ENCODE data around the gene PHF21B.

Gene PHF21B

GRCh38 chr22:44955102-44955501 lies 54.7 kb downstream of the PHF21B start:
- no peak for FAIRE-seq

GRCh38 chr22:44954149-44954548 lies 55.7 kb downstream of the PHF21B start:
- FAIRE-seq: no peak

GRCh38 chr22:44952863-44953746 lies 56.7 kb downstream of the PHF21B start:
- FAIRE-seq: no peak

DNA sequence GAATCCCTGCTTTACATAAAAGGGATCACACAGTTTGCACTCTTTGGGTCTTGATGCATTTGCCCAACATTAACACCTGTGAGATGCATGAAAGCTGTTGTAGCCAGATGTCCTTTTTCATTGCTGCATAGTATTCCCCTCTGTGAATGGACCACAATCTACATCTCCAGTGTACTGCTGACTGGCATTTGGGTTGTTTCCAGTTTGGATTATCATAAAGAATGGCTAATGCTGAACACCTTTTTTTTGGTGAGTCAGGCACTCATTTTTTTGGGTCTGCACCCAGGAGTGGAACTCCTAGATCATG lies 58.3 kb downstream of the PHF21B start:
- no peak for FAIRE-seq

GRCh38 chr22:44950806-44951509 lies 58.8 kb downstream of the PHF21B start:
- no peak for FAIRE-seq

- no peak for FAIRE-seq
These were observed 62.0 kb downstream of the PHF21B start for GRCh38 chr22:44947846-44948245.

DNA sequence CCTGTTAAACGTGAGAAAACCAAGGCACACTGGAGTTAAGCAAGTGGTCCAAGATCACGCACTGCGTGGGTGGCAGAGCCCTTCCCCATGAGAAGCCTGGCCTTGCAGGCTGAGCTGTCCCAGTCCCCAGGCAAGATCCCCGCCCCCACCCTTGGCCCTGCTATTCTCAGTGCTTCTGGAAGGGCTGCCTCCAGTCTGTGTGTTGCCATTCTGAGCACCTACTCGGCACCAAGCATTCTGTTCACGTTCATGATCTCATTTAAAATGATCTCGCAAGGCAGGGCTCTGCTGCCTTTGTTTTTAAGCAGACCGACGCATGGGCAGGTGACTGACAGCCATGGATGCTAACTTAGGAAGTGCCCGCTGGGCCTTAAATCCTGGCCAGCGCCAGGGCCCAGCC lies 62.8 kb downstream of the PHF21B start:
- no peak for FAIRE-seq

- FAIRE-seq: no peak
These were observed 64.8 kb downstream of the PHF21B start for GRCh38 chr22:44944883-44945601.

DNA sequence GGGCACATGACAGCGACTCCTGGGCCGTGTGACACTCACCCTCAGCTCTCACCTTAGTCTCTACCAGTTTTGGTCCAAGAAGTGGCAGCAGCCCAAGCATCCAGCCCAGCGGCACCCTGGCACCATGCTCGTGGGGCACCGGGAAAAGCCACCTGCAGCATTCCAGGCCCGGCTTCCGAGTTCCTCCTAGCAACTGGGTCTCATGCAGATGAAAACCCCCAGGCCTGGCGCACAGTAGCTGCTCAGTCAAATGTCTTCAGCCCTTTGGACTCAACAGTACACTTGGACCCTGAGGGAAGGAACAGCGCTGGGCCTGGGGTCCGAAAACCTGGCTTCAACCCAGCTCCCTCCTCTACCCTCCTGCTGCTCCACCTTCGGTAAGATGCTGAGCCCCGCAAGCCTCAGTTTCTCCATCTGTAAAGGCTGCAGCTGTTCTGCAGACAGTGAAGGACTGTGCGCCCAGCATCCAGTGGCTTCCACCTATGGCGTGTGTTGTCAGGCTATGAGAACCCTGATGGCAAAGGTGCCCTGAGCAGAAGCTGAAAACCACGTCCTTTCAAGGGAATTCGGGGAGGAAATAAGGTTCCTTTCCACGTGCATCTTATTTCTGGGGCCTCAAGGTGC lies 66.0 kb downstream of the PHF21B start:
- no peak for FAIRE-seq

GRCh38 chr22:44942979-44943700 lies 66.7 kb downstream of the PHF21B start:
- FAIRE-seq: no peak

- FAIRE-seq: no peak
These were observed 67.7 kb downstream of the PHF21B start for GRCh38 chr22:44942056-44942455.

GRCh38 chr22:44941207-44941606 lies 68.6 kb downstream of the PHF21B start:
- no peak for FAIRE-seq

DNA sequence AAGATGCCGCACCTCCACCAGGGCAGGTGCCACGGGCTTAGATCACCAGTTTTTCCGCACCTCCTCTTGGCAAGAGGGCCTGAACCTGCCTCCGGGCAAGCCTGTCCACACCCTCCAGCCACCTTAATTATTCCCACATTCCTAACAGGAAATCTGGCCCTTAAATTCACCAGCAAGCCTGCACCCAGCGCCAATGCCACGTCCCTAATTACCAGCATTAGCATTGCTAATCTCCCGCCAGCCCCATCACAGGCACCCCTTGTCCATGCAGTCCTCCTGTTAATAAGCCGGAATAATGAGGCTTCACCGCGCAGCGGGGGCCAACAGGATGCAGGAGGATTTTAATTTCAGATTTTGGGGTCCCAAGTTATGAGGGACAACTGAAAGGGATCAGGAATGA lies 69.7 kb downstream of the PHF21B start:
- no peak for FAIRE-seq

GRCh38 chr22:44939451-44939850 lies 70.4 kb downstream of the PHF21B start:
- FAIRE-seq: no peak

GRCh38 chr22:44938886-44939285 lies 70.9 kb downstream of the PHF21B start:
- no peak for FAIRE-seq

DNA sequence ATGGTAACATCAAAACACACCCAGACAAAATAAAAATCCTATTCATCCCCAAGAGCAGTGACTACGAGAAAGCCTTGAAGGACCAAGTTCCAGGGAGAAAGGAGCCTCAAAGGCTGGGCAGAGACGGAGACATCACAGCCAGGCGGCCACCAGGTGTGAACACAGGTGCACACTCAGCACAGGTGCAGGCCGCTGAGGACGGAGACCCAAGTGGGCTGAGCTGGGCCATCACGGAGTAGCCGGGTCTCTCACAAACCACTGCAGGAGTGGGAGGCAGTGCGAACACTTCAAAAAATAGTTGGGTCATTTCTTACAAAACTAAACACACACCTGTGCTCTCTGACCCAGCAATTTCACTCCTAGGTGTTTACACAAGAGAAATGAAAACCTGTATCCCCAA lies 72.6 kb downstream of the PHF21B start:
- FAIRE-seq: no peak

GRCh38 chr22:44936201-44936600 lies 73.6 kb downstream of the PHF21B start:
- FAIRE-seq: no peak

GRCh38 chr22:44935724-44936123 lies 74.1 kb downstream of the PHF21B start:
- FAIRE-seq: no peak

- FAIRE-seq: no peak
These were observed 75.4 kb downstream of the PHF21B start for GRCh38 chr22:44934454-44934735.

GRCh38 chr22:44933666-44934453 lies 75.9 kb downstream of the PHF21B start:
- no peak for FAIRE-seq

GRCh38 chr22:44932493-44932892 lies 77.3 kb downstream of the PHF21B start:
- FAIRE-seq: no peak

GRCh38 chr22:44931766-44932165 lies 78.0 kb downstream of the PHF21B start:
- FAIRE-seq: no peak
